GM23338 (cell line): ENCODE data around the gene KCND2. TPM values are rescaled to one million over a fixed set of nuclear protein-coding genes. Genes with fewer than 3 reads are reported as not detected.

ENCODE experiments used
- ATAC-seq: fragments of 200-7000 bp; cut with Tn5 transposase; 3 replicates; pipeline ENCODE4 v1.9.1; 2020
- DNase-seq: peaks from one replicate; pipeline ENCODE4 v3.0.0-alpha.2; 2015; ENCODE audit warnings: low spot score
- H2AFZ ChIP-seq: fragments of 200-600 bp; sonication (generic); 2 replicates; pipeline ENCODE4 v1.8.0; 2016; ENCODE audit warnings: antibody characterized with exemption, mild to moderate bottlenecking, moderate library complexity
- H3F3A ChIP-seq: fragments of 200-600 bp; sonication (generic); replicated peaks from 2 replicates; pipeline ENCODE4 v1.8.0; 2017; ENCODE audit warnings: antibody characterized with exemption, mixed run types, low read depth
- H3K27ac ChIP-seq: fragments of 200-600 bp; sonication (generic); 2 replicates; pipeline ENCODE4 v1.6.1; 2016; ENCODE audit warnings: low read depth
- H3K27me3 ChIP-seq: fragments of 200-600 bp; sonication (generic); 2 replicates; pipeline ENCODE4 v1.8.0; 2016; ENCODE audit warnings: mild to moderate bottlenecking, mixed run types, moderate library complexity; ENCODE audit not compliant: insufficient read depth
- H3K36me3 ChIP-seq: fragments of 200-600 bp; sonication (generic); 2 replicates; pipeline ENCODE4 v1.8.0; 2016; ENCODE audit warnings: mild to moderate bottlenecking; ENCODE audit not compliant: insufficient read depth
- H3K4me1 ChIP-seq: fragments of 200-600 bp; sonication (generic); 2 replicates; pipeline ENCODE4 v1.8.0; 2016; ENCODE audit warnings: mild to moderate bottlenecking, moderate library complexity; ENCODE audit not compliant: insufficient read depth
- H3K4me2 ChIP-seq: fragments of 200-600 bp; sonication (generic); 2 replicates; pipeline ENCODE4 v1.7.1; 2017; ENCODE audit warnings: mixed run types
- H3K4me3 ChIP-seq: fragments of 200-600 bp; sonication (generic); 2 replicates; pipeline ENCODE4 v1.6.1; 2016; ENCODE audit warnings: mixed run types
- H3K79me2 ChIP-seq: fragments of 200-600 bp; sonication (generic); replicated peaks from 2 replicates; pipeline ENCODE4 v1.8.0; 2017; ENCODE audit warnings: mild to moderate bottlenecking; ENCODE audit not compliant: insufficient read depth
- H3K9me2 ChIP-seq: fragments of 200-600 bp; sonication (generic); 2 replicates; pipeline ENCODE4 v1.8.0; 2017; ENCODE audit not compliant: insufficient read depth
- H4K20me1 ChIP-seq: fragments of 200-600 bp; sonication (generic); replicated peaks from 2 replicates; pipeline ENCODE4 v1.8.0; 2017; ENCODE audit warnings: mild to moderate bottlenecking; ENCODE audit not compliant: insufficient read depth
- H3K27ac Mint-ChIP-seq: 2 replicates; pipeline ENCODE4 v1.8.0; 2020; ENCODE audit warnings: inconsistent platforms, mild to moderate bottlenecking, moderate library complexity, mixed read lengths
- H3K27me3 Mint-ChIP-seq: 3 replicates; pipeline ENCODE4 v1.8.0; 2022; ENCODE audit warnings: low read depth, mild to moderate bottlenecking, moderate library complexity, mixed read lengths, inconsistent platforms; ENCODE audit not compliant: insufficient read depth, poor library complexity
- H3K36me3 Mint-ChIP-seq: 3 replicates; pipeline ENCODE4 v1.8.0; 2021; ENCODE audit warnings: low read depth, mild to moderate bottlenecking, inconsistent platforms, moderate library complexity, mixed read lengths
- H3K4me1 Mint-ChIP-seq: 3 replicates; pipeline ENCODE4 v1.8.0; 2020; ENCODE audit warnings: mild to moderate bottlenecking, inconsistent platforms, mixed read lengths
- H3K4me3 Mint-ChIP-seq: 3 replicates; pipeline ENCODE4 v1.8.0; 2021; ENCODE audit warnings: moderate library complexity, mild to moderate bottlenecking, inconsistent platforms, mixed read lengths
- H3K9me3 Mint-ChIP-seq: 3 replicates; pipeline ENCODE4 v1.8.0; 2020; ENCODE audit warnings: moderate library complexity, mild to moderate bottlenecking, inconsistent platforms, mixed read lengths
- CREB1 ChIP-seq: fragments of 250-450 bp; sonication (Bioruptor Pico); IDR thresholded peaks from 2 replicates; pipeline ENCODE4 v1.5.0; 2020; ENCODE audit warnings: low read depth, mild to moderate bottlenecking, moderate library complexity
- EZH2phosphoT487 ChIP-seq: fragments of 200-600 bp; sonication (generic); IDR thresholded peaks from one replicate; pipeline ENCODE4 v1.8.1; 2018; ENCODE audit warnings: antibody characterized with exemption; ENCODE audit not compliant: unreplicated experiment
- JUNB ChIP-seq: IDR thresholded peaks from one replicate; pipeline ENCODE4 v1.6.1; 2016; ENCODE audit warnings: antibody characterized with exemption; ENCODE audit not compliant: unreplicated experiment
- NANOG ChIP-seq: IDR thresholded peaks from 2 replicates; pipeline ENCODE4 v1.6.1; 2016; ENCODE audit warnings: antibody characterized with exemption, borderline replicate concordance
- POLR2AphosphoS5 ChIP-seq: IDR thresholded peaks from 2 replicates; pipeline ENCODE4 v1.6.1; 2016; ENCODE audit warnings: antibody characterized with exemption, low read depth
- STAT1 ChIP-seq: IDR thresholded peaks from one replicate; pipeline ENCODE4 v1.6.1; 2016; ENCODE audit warnings: antibody characterized with exemption; ENCODE audit not compliant: unreplicated experiment
- ZNF114 ChIP-seq: fragments of 250-450 bp; sonication (Bioruptor Pico); IDR thresholded peaks from 2 replicates; pipeline ENCODE4 v1.5.0; 2020; ENCODE audit warnings: mild to moderate bottlenecking, moderate library complexity
- ZNF331 ChIP-seq: fragments of 250-450 bp; sonication (Bioruptor Pico); IDR thresholded peaks from 2 replicates; pipeline ENCODE4 v1.5.0; 2020; ENCODE audit warnings: low read depth, mild to moderate bottlenecking, moderate library complexity
- polyA plus RNA-seq: library from polyadenylated mRNA; unstranded; fragments of >200 nt; fragmentation: Nextera tagmentation; extraction: Ambion mirVana; gene quantifications from 2 replicates; pipeline ENCODE4 v1.2.1, GENCODE V29; 2016
- total RNA-seq: library from RNA; depleted of rRNA; stranded (reverse); fragments of >200 nt; shearing (Covaris generic); gene quantifications from 2 replicates; pipeline ENCODE4 v1.2.3, GENCODE V29; 2014
- TF ChIP-seq, protein P1 (sequence below), 2 experiments: fragments of 200-600 bp in 1 of 2; sonication (generic) in 1 of 2; conservative IDR thresholded peaks; 2 replicates each; pipeline versions ENCODE4 v1.5.1 to v1.6.1; 2016 to 2017; ENCODE audit warnings: antibody characterized with exemption in 2 of 2, low read depth in 2 of 2, mild to moderate bottlenecking in 2 of 2, moderate library complexity in 1 of 2
- TF ChIP-seq, protein P2 (sequence below): IDR thresholded peaks from 2 replicates; pipeline ENCODE4 v1.6.1; 2016; ENCODE audit warnings: antibody characterized with exemption
- TF ChIP-seq, protein P3 (sequence below): fragments of 250-450 bp; sonication (Bioruptor Pico); IDR thresholded peaks from 2 replicates; pipeline ENCODE4 v1.5.0; 2020; ENCODE audit warnings: mild to moderate bottlenecking, moderate library complexity

The KCND2 gene
- total and polyA plus RNA-seq, 2 experiments from 2014 or later = 7.1 to 15.6 TPM

DNA sequence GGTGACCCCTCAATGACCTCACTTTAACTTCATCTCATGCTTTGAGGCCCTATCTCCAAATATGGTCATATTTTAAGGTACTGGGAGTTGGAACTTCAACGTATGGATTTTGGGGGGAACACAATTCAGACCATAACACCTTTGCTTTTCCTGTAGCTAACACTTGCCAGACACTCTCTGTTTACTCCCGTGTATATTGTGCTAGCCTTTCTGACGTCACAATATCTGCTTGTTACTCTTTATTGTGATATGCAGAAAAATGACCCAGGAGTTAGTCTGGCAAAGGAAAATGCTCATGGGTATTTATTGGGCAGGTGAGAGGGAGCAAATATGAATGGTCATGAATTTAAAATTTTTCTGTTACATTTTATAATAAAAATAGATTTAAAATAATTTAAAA, 45.7 kb upstream of the KCND2 start (continued):
- TF ChIP-seq, protein P1, sequence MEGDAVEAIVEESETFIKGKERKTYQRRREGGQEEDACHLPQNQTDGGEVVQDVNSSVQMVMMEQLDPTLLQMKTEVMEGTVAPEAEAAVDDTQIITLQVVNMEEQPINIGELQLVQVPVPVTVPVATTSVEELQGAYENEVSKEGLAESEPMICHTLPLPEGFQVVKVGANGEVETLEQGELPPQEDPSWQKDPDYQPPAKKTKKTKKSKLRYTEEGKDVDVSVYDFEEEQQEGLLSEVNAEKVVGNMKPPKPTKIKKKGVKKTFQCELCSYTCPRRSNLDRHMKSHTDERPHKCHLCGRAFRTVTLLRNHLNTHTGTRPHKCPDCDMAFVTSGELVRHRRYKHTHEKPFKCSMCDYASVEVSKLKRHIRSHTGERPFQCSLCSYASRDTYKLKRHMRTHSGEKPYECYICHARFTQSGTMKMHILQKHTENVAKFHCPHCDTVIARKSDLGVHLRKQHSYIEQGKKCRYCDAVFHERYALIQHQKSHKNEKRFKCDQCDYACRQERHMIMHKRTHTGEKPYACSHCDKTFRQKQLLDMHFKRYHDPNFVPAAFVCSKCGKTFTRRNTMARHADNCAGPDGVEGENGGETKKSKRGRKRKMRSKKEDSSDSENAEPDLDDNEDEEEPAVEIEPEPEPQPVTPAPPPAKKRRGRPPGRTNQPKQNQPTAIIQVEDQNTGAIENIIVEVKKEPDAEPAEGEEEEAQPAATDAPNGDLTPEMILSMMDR (conservative IDR thresholded peaks at IDR 0.05; ENCODE audit: low read depth in 2 of 2) = no peak
- TF ChIP-seq CREB1 (CRISPR knock-in tag) (no peak), EZH2phosphoT487 (no peak), NANOG (no peak)

DNA sequence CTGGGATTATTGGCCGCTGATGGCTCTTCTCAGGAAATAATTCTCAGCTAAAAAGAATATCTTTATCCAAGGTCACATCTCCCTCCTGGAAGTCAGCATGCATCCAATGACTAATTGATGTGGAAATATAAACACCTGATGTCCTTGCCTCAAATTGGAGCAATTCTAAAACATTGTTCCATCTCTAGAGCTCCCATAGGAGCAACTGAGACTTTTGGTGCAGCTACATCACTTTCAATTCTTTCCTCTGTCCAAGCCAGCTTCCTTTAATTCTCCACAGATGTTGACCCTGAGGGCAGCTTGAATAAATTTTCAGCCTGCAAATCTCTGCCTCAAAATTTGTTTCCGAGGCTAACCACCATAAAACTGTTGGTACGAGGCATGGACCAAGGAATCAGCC, 43.9 kb upstream of the KCND2 start:
- Histone ChIP-seq H3K4me1 (no peaks in the 10 kb centered on the region), H4K20me1 (no peaks in the 10 kb centered on the region), H2AFZ (no peak overlapping the region), H3K36me3 (no peaks in the 10 kb centered on the region), H3K27me3 (no peaks in the 10 kb centered on the region), H3K27ac (no peak overlapping the region), H3K4me3 (no peak overlapping the region), H3K4me2 (no peak overlapping the region), H3K79me2 (no peaks in the 10 kb centered on the region), H3F3A (no peaks in the 10 kb centered on the region), H3K9me2 (0 out of 2 replicates have a peak, but pooled peaks cover 11% of the 10 kb centered on the region)
- no peak overlapping the region for H3K27ac Mint-ChIP-seq
- peaks cover 4% of the 10 kb centered on the region; the same call in 2 of the 3 replicates for H3K4me1 Mint-ChIP-seq
- DNase-seq (no peak), ATAC-seq (no peak)
- H3K27me3 Mint-ChIP-seq = no peaks in the 10 kb centered on the region
- no peaks in the 10 kb centered on the region for H3K36me3 Mint-ChIP-seq
- peaks cover 8% of the 10 kb centered on the region; the same call in 1 of the 3 replicates for H3K9me3 Mint-ChIP-seq
- TF ChIP-seq EZH2phosphoT487 = no peak
- no peak for TF ChIP-seq ZNF114 (CRISPR knock-in tag)
- no peak for TF ChIP-seq POLR2AphosphoS5
- TF ChIP-seq, protein P2, sequence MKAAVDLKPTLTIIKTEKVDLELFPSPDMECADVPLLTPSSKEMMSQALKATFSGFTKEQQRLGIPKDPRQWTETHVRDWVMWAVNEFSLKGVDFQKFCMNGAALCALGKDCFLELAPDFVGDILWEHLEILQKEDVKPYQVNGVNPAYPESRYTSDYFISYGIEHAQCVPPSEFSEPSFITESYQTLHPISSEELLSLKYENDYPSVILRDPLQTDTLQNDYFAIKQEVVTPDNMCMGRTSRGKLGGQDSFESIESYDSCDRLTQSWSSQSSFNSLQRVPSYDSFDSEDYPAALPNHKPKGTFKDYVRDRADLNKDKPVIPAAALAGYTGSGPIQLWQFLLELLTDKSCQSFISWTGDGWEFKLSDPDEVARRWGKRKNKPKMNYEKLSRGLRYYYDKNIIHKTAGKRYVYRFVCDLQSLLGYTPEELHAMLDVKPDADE = no peak
- TF ChIP-seq, protein P3, sequence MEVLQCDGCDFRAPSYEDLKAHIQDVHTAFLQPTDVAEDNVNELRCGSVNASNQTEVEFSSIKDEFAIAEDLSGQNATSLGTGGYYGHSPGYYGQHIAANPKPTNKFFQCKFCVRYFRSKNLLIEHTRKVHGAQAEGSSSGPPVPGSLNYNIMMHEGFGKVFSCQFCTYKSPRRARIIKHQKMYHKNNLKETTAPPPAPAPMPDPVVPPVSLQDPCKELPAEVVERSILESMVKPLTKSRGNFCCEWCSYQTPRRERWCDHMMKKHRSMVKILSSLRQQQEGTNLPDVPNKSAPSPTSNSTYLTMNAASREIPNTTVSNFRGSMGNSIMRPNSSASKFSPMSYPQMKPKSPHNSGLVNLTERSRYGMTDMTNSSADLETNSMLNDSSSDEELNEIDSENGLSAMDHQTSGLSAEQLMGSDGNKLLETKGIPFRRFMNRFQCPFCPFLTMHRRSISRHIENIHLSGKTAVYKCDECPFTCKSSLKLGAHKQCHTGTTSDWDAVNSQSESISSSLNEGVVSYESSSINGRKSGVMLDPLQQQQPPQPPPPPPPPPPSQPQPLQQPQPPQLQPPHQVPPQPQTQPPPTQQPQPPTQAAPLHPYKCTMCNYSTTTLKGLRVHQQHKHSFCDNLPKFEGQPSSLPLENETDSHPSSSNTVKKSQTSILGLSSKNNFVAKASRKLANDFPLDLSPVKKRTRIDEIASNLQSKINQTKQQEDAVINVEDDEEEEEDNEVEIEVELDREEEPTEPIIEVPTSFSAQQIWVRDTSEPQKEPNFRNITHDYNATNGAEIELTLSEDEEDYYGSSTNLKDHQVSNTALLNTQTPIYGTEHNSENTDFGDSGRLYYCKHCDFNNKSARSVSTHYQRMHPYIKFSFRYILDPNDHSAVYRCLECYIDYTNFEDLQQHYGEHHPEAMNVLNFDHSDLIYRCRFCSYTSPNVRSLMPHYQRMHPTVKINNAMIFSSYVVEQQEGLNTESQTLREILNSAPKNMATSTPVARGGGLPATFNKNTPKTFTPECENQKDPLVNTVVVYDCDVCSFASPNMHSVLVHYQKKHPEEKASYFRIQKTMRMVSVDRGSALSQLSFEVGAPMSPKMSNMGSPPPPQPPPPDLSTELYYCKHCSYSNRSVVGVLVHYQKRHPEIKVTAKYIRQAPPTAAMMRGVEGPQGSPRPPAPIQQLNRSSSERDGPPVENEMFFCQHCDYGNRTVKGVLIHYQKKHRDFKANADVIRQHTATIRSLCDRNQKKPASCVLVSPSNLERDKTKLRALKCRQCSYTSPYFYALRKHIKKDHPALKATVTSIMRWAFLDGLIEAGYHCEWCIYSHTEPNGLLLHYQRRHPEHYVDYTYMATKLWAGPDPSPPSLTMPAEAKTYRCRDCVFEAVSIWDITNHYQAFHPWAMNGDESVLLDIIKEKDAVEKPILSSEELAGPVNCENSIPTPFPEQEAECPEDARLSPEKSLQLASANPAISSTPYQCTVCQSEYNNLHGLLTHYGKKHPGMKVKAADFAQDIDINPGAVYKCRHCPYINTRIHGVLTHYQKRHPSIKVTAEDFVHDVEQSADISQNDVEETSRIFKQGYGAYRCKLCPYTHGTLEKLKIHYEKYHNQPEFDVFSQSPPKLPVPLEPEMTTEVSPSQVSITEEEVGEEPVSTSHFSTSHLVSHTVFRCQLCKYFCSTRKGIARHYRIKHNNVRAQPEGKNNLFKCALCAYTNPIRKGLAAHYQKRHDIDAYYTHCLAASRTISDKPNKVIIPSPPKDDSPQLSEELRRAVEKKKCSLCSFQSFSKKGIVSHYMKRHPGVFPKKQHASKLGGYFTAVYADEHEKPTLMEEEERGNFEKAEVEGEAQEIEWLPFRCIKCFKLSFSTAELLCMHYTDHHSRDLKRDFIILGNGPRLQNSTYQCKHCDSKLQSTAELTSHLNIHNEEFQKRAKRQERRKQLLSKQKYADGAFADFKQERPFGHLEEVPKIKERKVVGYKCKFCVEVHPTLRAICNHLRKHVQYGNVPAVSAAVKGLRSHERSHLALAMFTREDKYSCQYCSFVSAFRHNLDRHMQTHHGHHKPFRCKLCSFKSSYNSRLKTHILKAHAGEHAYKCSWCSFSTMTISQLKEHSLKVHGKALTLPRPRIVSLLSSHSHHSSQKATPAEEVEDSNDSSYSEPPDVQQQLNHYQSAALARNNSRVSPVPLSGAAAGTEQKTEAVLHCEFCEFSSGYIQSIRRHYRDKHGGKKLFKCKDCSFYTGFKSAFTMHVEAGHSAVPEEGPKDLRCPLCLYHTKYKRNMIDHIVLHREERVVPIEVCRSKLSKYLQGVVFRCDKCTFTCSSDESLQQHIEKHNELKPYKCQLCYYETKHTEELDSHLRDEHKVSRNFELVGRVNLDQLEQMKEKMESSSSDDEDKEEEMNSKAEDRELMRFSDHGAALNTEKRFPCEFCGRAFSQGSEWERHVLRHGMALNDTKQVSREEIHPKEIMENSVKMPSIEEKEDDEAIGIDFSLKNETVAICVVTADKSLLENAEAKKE = no peak
- TF ChIP-seq STAT1 = no peak
- TF ChIP-seq NANOG = no peak
- TF ChIP-seq JUNB = no peak
- no peak for TF ChIP-seq ZNF331 (CRISPR knock-in tag)
- H3K4me3 Mint-ChIP-seq = no peak overlapping the region
